SKM-1 (cell line): ENCODE data around the gene ITGAV.

Experiments
- DNase-seq: peaks from one replicate; lab custom pipeline; 2025; ENCODE audit not compliant: unreplicated experiment; lab: John Stamatoyannopoulos, UW

The ITGAV gene

DNA sequence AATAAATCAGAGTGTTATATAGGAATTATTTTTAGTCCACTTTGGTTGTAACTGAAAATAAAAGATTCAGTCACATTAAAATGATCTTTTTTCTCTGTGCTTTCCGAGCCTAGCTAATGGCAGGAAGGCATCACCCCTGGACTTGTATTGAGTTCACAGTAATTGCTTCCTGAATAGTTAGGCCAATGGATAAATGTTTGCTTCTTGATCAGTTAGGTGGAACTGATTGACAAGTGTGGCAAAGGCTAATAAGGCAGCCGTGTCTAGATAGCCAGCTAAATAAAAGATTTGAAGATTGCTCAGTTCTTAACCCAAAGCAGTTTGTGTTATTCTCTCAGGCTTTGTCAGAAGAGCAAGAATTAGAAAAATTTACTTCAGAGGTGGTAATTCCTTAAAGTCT is 124.8 kb downstream of the ITGAV start:
- no peak for DNase-seq

DNA sequence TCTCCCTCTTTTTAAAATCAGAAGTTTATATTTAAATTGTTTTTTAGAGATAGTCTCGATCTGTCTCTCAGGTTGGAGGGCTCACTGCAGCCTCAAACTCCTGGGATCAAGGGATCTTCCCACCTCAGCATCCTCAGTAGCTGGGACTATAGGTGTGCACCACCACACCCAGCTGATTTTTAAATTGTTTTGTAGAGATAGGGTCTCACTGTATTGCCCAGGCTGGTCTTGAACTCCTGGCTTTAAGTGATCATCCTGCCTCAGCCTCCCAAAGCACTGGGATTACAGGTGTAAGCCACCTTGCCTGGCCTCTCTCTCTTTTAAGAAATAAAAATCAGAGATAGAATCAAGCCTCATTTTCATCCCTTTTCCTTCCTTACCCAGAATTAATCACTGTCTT is 126.1 kb downstream of the ITGAV start:
- DNase-seq: no peak

DNA sequence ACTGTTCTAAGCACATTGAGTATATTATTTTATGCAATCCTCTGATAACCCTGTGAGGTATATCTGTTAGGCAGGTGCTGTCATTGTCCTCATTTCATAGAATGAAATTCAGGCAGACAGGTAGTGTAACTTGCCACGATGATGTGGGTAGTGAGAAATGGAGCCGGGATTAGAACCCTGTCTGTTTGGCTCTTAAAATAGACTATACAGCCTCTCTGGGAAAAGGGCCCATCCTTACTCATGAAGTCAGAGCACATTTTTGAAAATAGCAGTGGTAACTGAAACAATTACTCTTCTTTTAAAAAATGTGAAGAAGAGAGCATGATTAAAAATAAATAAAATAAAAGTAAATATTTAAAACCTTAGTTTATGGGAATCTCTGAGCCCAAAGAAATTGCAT is 127.0 kb downstream of the ITGAV start:
- DNase-seq: no peak

DNA sequence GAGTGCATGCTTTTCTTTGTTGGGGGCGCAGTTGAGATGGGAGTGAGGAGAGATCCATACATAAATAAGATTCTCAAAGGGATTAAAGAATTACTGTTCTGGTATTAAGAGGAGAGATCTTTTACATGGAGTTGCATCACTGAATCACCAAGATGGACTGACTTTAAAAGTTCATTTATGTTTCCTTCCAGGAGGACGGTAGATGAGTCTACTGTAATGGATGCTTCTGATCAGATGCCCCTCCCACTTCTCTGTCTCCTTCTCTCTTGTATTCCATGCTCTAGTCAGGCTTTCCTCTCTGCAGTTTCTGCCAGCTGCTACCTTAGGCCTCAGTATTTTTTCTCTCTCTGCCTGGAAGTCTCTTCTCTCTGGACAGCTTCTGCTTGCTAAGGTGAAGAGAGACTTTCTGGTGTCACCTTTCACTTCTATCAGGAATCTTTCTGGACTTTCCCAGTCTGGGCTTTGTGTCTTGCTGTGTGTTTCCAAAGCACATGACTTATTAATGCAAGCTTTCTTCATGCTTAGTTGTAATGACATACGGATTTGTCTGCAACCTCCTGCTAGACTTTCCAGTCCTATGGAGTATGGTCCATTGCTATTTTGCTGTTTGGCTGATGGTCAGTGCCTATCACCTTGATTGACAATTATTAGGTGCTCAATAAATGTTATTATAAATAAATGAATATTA is 127.6 kb downstream of the ITGAV start:
- no peak for DNase-seq

DNA sequence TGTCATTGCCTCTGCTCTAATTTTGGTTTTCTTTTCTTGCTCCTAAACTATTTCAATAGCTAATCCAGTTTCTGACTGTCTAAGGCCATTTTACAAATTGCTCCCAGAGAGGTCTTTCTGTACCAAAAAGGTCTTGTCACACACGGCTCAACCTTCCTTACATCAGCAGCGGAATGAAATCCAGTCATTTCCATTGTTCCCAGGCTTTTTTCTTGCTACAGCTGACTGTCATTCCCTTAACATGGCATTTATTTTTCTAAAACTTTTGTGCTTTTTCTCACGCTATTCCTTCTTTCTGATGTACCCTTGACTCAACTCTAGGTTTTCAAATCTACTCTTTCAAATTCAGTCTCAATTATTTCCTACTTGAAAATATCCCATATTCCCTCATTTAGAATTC is 128.3 kb downstream of the ITGAV start:
- DNase-seq: no peak

DNA sequence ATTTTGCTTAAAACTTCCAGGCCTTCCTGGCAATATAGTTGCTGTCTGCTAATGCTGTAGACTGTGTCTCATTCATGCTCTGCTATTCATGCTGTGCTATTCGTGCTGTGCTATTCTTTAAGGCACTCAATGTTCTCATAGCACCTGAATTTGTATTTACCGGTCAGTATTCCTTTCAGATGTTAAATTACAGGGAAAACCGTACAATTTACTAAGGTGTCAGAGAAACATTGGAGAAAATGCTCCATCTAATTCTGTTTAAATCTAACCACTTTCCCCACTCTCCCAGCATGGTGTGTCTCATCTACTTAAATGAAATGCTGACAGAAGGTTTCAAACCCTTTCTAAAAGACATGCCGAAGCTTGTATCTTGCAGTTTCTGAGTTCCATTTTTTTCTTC is 129.0 kb downstream of the ITGAV start:
- DNase-seq: no peak

DNA sequence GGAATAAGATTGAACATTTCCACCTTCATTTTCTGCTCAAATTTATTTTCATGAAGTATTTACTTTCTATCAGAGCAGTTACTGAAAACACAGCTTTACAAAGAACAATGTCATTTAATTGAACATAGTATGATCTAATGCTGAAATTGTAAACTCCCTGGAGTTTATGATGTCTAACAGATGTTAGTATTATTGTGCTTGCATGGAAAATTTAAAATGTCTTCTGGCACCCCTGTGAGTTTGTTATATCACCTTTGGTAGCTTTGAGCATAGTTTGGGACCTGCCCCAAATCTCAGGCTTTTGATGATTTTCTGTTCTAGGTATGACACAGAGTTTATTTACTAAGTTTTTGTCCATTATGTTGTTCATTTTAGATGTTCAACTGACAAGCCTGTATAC is 132.1 kb downstream of the ITGAV start:
- no peak for DNase-seq

DNA sequence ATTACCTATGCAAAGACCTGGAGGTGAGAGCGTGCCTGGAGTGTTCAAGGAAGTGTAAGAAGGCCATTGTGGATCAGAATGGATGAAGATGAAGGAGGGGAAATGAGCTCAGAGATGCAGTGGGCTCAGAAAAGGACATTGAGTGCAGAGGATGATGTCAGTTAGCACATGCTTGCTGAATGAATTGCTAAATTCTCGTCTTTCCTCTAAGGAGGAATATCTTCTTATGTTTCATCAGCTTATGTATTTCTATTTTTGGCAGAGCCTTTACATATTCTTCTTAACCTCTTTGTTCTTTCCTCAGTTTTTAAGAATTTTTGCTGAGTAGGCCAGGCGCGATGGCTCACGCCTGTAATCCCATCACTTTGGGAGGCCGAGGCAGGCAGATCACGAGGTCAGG is 134.9 kb downstream of the ITGAV start:
- DNase-seq: no peak

DNA sequence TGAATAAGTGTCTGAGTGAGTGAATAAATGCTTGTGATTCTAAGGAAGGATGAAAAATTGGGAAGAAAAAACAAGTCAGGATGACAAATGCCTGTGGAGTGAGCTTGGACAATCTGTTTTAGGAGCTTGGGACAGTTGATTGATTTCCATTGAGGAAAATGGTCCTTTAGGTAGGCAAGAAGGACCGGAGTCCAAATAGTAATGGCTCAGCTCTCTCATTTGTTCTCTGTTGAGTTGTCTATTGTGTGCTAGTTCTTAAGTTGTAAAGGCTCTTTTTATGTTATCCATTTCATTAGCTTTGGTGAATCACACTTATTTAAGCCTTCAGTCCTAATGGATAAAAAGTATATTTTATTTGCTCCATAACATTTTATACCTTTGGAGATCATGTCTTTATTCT is 135.9 kb downstream of the ITGAV start:
- no peak for DNase-seq

DNA sequence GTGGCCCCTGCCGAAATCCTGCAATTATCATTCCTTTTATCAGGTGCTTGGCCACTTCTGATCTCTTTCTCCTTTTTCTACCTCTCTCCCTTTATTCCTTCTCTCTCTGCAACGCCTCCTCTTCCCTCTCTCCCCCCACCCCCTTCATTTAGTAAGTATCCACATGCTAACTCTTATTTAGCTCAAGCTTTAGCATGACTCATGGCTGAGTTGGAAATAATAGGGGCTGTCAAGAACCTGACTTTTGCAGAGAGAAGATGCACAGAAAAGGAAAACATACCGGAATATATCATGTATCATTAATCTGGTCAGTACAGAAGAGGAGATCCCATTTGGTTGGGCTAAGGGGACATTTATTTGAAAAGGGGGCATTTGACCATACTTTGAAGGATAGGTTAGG is 137.1 kb downstream of the ITGAV start:
- no peak for DNase-seq

DNA sequence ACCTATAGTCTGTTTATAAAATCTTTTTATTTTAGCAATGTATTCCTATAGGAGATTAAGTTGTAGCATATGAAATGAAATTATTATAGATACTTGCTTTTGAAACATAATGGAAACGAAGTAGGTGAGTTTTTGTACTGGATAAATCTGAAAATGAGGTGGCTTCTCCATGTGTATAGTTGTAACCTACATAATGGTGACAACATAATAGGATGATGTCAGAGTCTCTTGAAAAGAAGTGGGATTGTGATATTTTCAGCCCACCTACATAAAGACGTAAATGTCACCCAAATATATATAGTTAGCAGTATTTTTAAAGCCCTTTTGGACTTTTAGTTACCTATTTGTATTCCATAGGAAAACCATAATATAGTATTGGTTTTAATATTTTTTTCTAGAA is 138.8 kb downstream of the ITGAV start:
- DNase-seq: no peak
